Activated naive CD4-positive, alpha-beta T cell treated with anti-CD3 and anti-CD28 coated beads, Interleukin-2, amount 50 U/mL, for 24 hours (primary cell): ENCODE results near the gene CXCR1.
"Not testable (repeated sequence)": the region's sequence is repeated elsewhere in the genome, so short reads cannot be mapped to it uniquely, and the experiment has no call there.

ENCODE experiments used
- H3K27ac Mint-ChIP-seq: one replicate; pipeline ENCODE4 v1.8.0; 2021; ENCODE audit warnings: mild to moderate bottlenecking, mixed read lengths
- H3K27me3 Mint-ChIP-seq: one replicate; pipeline ENCODE4 v1.8.0; 2021; ENCODE audit warnings: mixed read lengths
- H3K36me3 Mint-ChIP-seq: one replicate; pipeline ENCODE4 v1.8.0; 2021; ENCODE audit warnings: mixed read lengths
- H3K4me1 Mint-ChIP-seq: one replicate; pipeline ENCODE4 v1.8.0; 2021; ENCODE audit warnings: mixed read lengths
- H3K4me3 Mint-ChIP-seq: one replicate; pipeline ENCODE4 v1.8.0; 2021; ENCODE audit warnings: mild to moderate bottlenecking, mixed read lengths
- H3K9me3 Mint-ChIP-seq: one replicate; pipeline ENCODE4 v1.8.0; 2021; ENCODE audit warnings: mixed read lengths

The CXCR1 gene

DNA sequence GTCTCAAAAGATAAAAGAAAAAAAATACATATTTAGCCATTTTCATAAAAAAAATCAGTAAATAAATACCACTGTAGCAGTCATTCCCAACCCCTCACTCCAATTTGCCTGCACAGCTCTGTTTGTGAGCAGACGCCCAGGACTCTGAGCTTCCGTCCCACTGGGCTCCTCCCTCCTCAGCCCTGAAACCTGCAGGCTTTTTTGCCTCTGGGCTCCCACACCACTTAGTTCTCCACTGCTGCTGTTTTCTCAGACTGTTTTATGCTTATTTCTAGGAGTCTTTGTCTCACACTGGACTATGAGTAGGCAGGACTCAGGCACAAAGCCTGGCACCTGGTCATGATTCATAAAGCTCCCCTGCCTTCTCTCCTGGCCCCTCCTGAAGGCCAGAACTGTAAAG lies 6.1 kb upstream of the CXCR1 start:
- Mint-ChIP-seq H3K27me3 (peaks cover 1% of the 10 kb centered on the region), H3K27ac (no peak overlapping the region), H3K9me3 (no peaks in the 10 kb centered on the region), H3K36me3 (no peaks in the 10 kb centered on the region), H3K4me3 (no peak overlapping the region), H3K4me1 (peaks cover 16% of the 10 kb centered on the region)

DNA sequence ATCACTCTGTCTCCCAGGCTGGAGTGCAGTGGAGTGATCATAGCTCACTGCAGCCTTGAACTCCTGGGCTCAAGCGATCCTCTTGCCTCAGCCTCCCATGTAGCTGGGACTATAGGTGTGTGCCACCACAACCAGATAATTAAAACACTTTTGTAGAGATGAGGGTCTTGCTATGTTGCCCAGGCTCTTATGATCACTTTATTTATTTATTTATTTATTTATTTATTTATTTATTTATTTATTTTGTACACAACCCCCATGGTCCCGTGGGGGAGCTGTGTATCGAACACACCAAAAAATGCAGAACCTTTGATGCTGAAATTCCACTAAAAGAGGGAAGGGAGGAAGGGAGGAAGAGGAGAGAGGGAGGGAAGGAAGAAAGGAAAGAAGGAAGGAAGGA lies 5.0 kb upstream of the CXCR1 start:
- H3K27me3 Mint-ChIP-seq, H3K4me3 Mint-ChIP-seq, H3K36me3 Mint-ChIP-seq, H3K9me3 Mint-ChIP-seq, H3K27ac Mint-ChIP-seq: not testable (repeated sequence)
- H3K4me1 Mint-ChIP-seq = peaks cover 27% of the 10 kb centered on the region

DNA sequence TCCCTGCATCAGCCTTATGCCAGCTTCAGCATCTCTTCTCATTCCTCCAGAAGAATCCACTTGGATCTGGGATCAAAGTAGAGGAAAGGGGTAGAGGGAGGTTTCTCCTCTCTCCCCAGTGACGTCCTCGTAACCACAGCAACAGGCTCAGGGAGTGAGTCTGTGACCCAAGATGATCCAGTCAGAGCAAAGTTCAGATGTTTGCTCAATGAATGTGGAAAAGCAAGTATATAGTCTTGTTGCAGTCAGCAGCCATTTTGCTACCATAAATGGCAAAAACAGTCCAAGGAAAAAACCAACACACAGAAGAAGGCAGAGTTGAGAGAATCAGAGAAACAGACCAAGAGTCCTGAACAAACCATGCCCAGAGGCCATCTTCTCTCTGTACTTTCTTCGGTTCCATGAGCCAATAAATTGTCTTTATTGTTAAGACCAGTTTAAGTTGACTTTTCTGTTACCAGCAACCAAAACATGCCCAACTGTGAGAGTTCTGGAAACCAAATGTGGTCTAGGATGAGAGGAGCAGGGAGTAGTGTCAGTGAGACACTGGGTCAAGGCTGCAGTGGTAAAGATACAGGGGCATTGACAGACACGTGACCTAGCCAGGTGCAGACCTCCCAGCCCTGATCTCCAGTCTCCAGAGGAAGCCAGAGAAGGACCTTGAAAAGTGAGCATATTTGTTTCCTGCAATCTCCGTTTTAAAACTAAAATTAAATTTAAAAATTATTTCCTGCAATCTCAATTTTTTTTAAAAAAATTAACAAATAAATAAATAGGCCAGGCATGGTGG lies 3.2 kb upstream of the CXCR1 start:
- Mint-ChIP-seq H3K36me3 (no peaks in the 10 kb centered on the region), H3K4me3 (no peak overlapping the region), H3K27me3 (peaks cover 1% of the 10 kb centered on the region), H3K27ac (peak overlapping the region; percentile 30), H3K9me3 (no peaks in the 10 kb centered on the region), H3K4me1 (peaks cover 37% of the 10 kb centered on the region)

DNA sequence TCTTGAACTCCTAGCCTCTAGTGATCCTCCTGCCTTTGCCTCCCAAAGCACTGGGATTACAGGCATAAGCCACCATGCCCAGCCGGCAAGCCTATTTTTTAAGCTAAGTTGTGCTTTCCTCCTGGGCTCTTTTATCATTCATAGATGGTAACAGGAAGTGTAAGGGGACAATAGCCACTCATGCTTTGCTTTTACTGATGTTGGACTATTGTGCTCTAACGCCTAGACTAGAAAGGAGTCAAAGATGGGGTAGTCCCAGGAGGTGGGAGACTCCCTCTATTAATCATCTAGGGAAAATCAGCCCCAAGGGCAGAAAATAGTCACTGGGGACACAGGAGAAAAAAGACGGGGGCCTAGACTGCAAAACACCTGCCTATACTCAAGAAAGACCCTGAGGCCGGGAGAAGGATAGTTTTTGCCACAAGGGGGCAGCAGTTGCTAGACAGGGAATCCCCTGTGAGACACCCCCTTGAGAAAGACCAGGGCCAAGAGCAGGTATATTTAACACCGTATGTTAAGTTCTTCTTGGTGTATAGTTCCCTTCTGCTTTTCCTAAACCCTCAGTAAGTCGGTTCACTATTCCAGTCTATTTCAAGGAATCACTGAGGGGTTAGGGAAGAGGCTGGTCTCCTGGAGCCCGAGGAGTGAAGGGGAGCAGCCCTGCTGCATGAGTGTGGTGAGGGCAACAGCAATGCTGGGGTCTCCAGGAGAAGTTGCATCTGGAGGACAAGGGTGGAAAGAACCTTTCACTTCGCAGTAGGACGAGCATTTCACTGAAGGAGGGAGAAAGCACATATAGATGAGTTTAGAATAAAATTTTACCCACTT lies 2.1 kb upstream of the CXCR1 start:
- no peaks in the 10 kb centered on the region for H3K36me3 Mint-ChIP-seq
- H3K9me3 Mint-ChIP-seq = no peaks in the 10 kb centered on the region
- H3K27me3 Mint-ChIP-seq = peaks cover 1% of the 10 kb centered on the region
- H3K27ac Mint-ChIP-seq = no peak overlapping the region
- H3K4me3 Mint-ChIP-seq = no peak overlapping the region
- peaks cover 37% of the 10 kb centered on the region for H3K4me1 Mint-ChIP-seq

DNA sequence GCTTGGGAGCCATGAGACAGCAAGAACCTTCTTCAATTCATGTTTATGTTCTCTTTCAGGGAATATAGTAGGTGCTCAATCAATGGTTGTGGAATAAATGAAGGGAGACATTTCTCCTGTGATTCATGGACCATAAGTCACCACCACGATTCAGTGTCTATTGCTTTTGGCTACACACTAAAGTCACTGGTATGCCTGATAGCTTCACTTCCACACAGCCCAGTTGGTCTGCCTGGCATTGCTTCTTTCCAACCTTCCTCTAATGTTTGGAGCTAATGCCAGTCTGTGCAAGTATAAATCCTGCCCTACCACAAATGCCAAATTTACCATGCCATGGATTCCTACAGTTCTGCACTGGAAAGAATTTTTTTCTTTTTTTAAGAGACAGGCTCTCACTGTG lies 1.3 kb upstream of the CXCR1 start:
- no peaks in the 10 kb centered on the region for H3K36me3 Mint-ChIP-seq
- H3K4me1 Mint-ChIP-seq = peaks cover 37% of the 10 kb centered on the region
- H3K27me3 Mint-ChIP-seq = peaks cover 1% of the 10 kb centered on the region
- H3K27ac Mint-ChIP-seq = no peak overlapping the region
- no peak overlapping the region for H3K4me3 Mint-ChIP-seq
- H3K9me3 Mint-ChIP-seq = no peaks in the 10 kb centered on the region

DNA sequence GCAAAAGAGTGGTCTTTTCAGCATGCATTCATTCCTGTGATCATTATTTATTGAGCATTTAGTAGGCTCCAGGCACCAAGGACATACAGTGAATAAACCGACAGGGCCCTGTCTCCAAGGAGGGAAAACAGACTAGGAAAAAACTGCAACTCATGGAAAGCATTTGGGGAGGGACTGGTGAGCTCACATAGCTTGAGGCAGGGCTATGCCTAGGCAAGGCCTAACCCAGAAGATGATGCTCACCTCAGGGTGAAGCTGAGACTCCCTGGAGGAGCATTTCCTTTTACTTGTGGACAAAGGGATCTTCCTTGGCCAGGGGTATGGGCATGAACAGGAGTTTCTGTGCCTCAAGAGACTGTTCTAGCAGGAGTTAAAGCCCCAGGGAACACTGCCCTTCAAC lies 3.9 kb downstream of the CXCR1 start:
- H3K4me3 Mint-ChIP-seq = no peak overlapping the region
- no peak overlapping the region for H3K27ac Mint-ChIP-seq
- H3K4me1 Mint-ChIP-seq = peaks cover 21% of the 10 kb centered on the region
- H3K27me3 Mint-ChIP-seq = no peaks in the 10 kb centered on the region
- no peaks in the 10 kb centered on the region for H3K36me3 Mint-ChIP-seq
- no peaks in the 10 kb centered on the region for H3K9me3 Mint-ChIP-seq

DNA sequence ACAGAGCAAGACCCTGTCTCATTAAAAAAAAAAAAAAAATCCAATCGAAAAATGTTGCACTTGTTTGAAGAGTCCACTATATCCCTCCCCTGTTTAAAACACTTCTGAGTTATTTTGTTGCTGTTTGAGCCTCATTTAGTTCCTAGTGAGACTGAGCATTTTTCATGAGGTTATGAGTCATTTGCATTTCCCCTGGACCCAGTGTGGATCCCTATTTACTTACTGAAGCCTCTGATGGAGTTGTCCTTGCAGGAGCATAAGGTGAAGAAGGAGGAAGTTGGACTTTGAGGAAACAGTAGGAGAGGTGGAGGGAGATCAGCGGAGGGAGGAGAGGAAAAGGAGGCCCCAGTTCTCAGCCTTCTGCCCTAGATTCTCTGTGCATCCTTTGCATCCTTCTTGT lies 5.1 kb downstream of the CXCR1 start:
- Mint-ChIP-seq H3K27me3 (no peaks in the 10 kb centered on the region), H3K4me3 (no peak overlapping the region), H3K9me3 (no peaks in the 10 kb centered on the region)

DNA sequence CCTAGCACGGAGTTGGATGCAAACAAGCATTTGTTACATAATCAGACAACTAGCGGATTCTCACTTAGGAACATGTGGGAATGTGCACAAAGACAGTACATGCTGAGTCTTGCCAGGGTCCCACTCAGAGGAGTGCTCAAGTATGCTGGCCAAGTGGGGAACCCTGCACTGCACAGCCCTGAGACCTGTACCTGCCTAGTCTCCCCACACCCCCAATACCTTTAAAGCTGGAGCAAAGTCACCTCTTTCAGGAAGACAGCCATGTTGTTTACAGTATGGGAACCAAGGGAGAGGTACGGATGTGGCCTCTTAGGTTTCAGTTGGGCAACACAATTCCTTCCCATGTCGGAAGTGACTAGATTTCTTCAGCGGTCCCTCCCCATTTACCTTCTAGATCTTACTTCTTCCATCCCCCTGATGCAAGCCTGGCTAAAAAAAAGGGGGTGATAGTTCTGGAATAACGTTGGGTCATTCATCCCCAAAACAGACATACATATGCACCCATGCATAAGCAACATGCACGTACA lies 10.7 kb downstream of the CXCR1 start:
- Mint-ChIP-seq H3K36me3 (no peaks in the 10 kb centered on the region), H3K27me3 (no peaks in the 10 kb centered on the region), H3K4me1 (no peaks in the 10 kb centered on the region), H3K4me3 (no peak overlapping the region), H3K27ac (no peak overlapping the region), H3K9me3 (no peaks in the 10 kb centered on the region)

More for the DNA sequence above, 5.1 kb downstream of the CXCR1 start:
- Mint-ChIP-seq H3K36me3 (no peaks in the 10 kb centered on the region), H3K4me1 (peaks cover 10% of the 10 kb centered on the region), H3K27ac (no peak overlapping the region)

DNA sequence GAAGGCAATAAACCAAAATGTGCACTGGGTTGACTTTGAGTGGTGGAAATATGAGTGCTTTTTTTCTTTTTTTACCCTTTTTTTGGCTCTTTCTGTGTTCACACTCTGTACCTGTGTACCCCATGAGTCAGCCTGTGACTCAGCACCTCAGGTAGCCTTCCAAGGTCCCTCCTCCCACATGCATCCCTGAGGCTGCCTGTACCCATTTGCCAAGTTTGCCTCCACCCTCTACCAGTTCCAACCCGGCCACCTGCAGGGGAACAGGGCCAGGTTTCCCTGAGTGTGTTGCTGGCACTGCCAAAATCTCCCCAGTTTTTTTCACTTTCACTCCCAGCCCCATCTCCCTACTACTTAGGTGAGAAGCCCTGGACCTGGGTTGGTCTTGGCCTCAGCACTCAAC lies 14.0 kb downstream of the CXCR1 start:
- H3K27me3 Mint-ChIP-seq = no peaks in the 10 kb centered on the region

DNA sequence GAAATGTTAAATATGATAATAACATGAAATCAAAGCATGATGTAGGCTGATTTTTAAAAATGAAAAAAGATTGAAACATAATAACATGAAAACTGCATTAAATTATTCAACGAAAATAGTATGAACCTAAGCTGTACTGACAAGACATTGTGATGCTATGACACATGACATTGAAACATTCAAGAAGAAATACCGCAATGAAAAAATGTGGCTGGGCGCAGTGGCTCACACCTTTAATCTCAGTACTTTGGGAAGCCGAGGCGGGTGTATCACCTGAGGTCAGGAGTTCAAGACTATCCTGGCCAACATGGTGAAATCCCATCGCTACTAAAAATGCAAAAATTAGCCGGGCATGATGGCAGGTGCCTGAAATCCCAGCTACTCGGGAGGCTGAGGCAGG lies 14.6 kb downstream of the CXCR1 start:
- no peaks in the 10 kb centered on the region for H3K27me3 Mint-ChIP-seq
- no peaks in the 10 kb centered on the region for H3K36me3 Mint-ChIP-seq
- no peak overlapping the region for H3K4me3 Mint-ChIP-seq
- H3K27ac Mint-ChIP-seq = no peak overlapping the region
- no peaks in the 10 kb centered on the region for H3K9me3 Mint-ChIP-seq
- H3K4me1 Mint-ChIP-seq = no peaks in the 10 kb centered on the region

More for the DNA sequence above, 14.0 kb downstream of the CXCR1 start:
- H3K4me1 Mint-ChIP-seq = no peaks in the 10 kb centered on the region
- H3K4me3 Mint-ChIP-seq = no peak overlapping the region
- no peaks in the 10 kb centered on the region for H3K9me3 Mint-ChIP-seq
- no peak overlapping the region for H3K27ac Mint-ChIP-seq
- no peaks in the 10 kb centered on the region for H3K36me3 Mint-ChIP-seq

DNA sequence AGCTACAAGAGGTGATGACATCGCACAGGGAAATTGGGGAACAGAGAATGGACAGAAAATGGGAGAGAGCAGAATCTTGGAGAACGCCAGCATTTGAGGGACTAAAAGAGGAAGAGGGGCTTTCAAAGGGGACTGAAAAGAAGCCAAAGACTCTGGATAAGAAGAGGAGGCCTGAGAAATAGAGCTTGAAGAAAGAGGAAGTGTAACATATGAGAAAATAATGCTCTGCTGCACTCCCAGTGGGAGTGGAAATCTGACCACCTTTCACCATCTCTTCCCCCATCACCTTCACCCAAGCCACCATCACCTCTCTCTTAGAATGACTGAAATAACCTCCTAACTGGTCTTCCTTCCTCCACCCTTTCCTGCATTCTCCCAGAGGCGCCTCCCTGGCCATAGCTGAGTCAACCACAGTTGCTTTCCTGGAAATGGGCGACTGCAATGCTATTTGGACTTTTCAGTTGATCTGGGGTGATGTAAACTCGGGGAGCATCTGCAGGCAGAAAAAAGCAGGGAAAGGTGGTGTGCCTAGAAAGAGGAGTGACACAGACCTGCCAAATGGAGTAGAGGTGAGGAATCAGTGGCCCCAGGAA lies 16.8 kb downstream of the CXCR1 start:
- H3K36me3 Mint-ChIP-seq = no peaks in the 10 kb centered on the region
- H3K27me3 Mint-ChIP-seq = no peaks in the 10 kb centered on the region
- no peaks in the 10 kb centered on the region for H3K9me3 Mint-ChIP-seq
- no peaks in the 10 kb centered on the region for H3K4me1 Mint-ChIP-seq
- H3K27ac Mint-ChIP-seq = no peak overlapping the region
- no peak overlapping the region for H3K4me3 Mint-ChIP-seq

DNA sequence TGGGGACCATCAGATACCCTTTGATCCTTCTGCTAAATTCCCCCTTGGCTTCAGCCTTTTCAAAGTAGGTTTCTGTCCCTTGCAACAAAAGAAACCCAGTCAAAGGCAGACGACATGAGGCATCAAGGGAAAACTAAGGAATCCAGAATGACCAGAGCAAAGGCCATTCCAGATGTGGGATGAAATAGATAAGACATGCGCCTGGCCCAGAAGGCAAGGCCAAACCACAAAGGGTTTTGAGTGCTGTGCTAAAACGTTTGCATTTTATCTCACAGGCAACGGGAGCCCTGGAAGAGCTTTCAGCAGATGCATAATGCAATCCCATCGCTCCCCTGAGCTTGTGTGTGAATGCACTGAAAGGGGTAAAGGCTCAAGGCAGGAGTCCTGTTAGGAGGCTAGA lies 17.7 kb downstream of the CXCR1 start:
- no peaks in the 10 kb centered on the region for H3K36me3 Mint-ChIP-seq
- H3K4me3 Mint-ChIP-seq = no peak overlapping the region

DNA sequence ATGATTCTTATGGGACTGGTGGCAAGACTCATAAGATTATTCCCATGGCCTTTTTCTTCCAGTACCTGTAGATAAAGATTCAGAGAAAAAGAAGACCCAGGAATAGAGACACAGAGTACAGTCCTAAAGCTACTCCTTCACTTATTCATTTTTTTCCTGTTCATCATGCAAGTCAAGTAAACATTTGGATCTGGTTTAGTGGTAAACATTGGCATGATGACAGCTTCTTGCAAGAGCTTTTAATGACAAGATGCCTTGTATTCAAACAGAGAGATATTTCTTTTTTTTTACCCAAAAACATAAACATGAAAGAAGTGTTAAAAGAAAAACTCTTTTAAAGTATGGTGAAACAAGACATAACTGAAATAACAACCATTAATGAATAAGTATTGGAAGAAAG lies 20.7 kb downstream of the CXCR1 start:
- peaks cover 3% of the 10 kb centered on the region for H3K27me3 Mint-ChIP-seq
- no peak overlapping the region for H3K27ac Mint-ChIP-seq
- H3K4me1 Mint-ChIP-seq = no peaks in the 10 kb centered on the region
- no peaks in the 10 kb centered on the region for H3K36me3 Mint-ChIP-seq
- no peaks in the 10 kb centered on the region for H3K9me3 Mint-ChIP-seq
- no peak overlapping the region for H3K4me3 Mint-ChIP-seq

More for the DNA sequence above, 17.7 kb downstream of the CXCR1 start:
- Mint-ChIP-seq H3K4me1 (no peaks in the 10 kb centered on the region), H3K27me3 (no peaks in the 10 kb centered on the region), H3K9me3 (no peaks in the 10 kb centered on the region), H3K27ac (no peak overlapping the region)

DNA sequence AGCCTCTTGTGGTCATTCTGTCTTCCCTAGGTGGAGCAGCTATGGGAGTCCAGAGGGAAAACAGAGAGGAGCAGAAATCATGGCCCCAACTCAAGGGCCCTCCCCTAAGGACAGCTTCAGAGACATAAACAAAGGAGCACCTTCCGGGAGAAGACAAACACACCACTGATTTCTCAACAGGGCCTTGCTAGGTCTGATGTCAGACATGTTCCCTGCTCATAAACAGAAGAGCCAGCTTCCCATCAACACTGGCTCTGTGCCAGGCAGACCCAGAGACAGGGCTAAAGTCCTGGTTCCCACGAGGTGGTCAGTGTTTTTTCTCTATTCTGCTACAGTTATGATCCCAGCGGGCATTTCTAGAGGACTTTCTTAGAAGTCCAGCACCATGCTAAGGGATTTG lies 21.6 kb downstream of the CXCR1 start:
- Mint-ChIP-seq H3K27me3 (peaks cover 3% of the 10 kb centered on the region), H3K9me3 (no peaks in the 10 kb centered on the region), H3K4me1 (no peaks in the 10 kb centered on the region), H3K4me3 (no peak overlapping the region), H3K27ac (no peak overlapping the region), H3K36me3 (no peaks in the 10 kb centered on the region)

DNA sequence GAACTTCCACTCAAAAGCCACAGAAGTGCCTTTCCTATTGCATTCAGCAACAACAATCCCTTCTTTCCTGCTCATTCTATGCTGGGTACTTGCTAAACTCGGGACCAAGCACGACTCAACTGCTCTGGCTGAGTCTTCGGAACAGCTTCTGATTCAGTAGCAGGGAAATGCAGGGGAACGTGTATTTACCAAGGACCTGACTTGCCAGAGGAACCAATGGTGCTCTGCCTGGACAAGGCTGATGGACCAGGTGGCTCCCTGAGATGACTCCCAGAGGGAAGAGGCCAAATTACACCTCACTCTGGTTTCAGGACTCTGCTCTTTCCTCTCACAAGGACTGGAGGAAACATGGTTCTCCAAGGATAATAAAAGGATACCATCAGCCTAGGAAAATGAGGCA lies 28.7 kb downstream of the CXCR1 start:
- no peak overlapping the region for H3K4me3 Mint-ChIP-seq
- H3K27me3 Mint-ChIP-seq = peaks cover 16% of the 10 kb centered on the region
- peaks cover 3% of the 10 kb centered on the region for H3K36me3 Mint-ChIP-seq

DNA sequence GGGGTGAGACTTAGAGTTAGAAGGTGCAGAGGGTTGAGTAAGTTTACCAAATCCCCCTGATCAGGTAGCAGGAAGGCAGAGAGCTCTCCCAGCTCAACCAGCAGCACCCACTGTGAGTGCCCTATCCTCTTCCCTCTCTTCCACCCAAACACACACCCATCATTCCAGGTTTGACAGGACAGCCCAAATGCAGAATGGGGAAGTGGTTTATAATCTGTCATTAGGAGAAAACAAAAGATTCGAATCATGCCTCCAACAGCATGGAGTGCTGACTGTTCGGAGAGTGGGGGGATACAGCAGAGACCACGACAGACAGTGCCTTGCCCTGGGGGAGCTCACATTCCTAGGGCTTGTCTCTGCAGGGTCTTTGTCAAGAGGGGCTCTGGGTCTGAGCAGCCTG lies 29.2 kb downstream of the CXCR1 start:
- Mint-ChIP-seq H3K27me3 (peaks cover 16% of the 10 kb centered on the region), H3K36me3 (peaks cover 3% of the 10 kb centered on the region), H3K4me1 (no peaks in the 10 kb centered on the region), H3K27ac (no peak overlapping the region), H3K4me3 (no peak overlapping the region), H3K9me3 (no peaks in the 10 kb centered on the region)

More for the DNA sequence above, 28.7 kb downstream of the CXCR1 start:
- H3K4me1 Mint-ChIP-seq = no peaks in the 10 kb centered on the region
- no peak overlapping the region for H3K27ac Mint-ChIP-seq
- H3K9me3 Mint-ChIP-seq = no peaks in the 10 kb centered on the region
